ENCODE data around the gene TMEM200A. TPM values are rescaled to one million over a fixed set of nuclear protein-coding genes. Genes with fewer than 3 reads are reported as not detected.

The TMEM200A gene
- polyA plus RNA-seq, 1 of the 3 experiments (the other 2 are of a cell fraction), result 32.6 TPM

DNA sequence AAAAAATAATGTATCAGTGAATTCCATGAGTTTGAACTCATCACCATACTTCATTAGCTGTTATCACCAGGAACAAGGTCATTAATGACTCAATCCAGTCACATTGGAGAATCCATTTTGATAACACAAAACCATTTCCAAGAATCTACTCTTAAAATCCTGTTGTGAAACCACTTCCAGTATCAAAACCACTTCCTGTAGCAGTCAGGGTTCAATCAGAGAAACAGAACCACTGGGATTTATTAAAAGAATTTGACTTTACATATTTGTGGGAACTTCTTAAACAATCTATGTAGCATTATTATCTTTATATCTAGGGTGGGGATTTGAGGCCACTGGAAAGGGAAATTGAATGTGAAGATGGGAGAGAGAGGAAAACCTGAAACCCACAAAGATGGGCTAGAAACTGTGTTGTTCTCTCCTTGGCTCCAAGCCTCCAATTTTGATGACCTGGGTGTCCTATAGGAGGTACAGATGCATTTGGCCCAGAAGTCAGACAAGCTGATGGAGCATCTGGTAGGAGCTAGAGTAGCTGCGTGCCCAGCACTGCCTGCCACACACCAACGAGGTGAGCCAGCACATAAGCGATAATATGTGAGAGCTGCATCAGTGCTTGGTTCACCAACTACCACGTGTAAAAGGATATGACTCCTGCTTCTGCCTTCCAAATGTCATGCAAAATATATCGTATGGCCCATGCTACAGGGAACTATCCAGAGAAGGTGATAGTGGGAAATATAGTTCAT, 117.0 kb downstream of the TMEM200A start:
- WGBS (ENCODE audit: low lambda C conversion rate), result 57% methylated on average over 5 of the region's 5 CpGs
- no peak overlapping the region; the same call in 1 of the 2 replicates for H2AFZ ChIP-seq (ENCODE audit: low read depth)
- 0 out of 4 replicates have a peak, but pooled peaks cover 0 to 8% of the 10 kb centered on the region in 2 experiments for H3K4me1 ChIP-seq (ENCODE audit: control insufficient read depth in 1 of 2, insufficient read depth in 2 of 2, low read depth in 1 of 2, low read length in 1 of 2)
- no peaks in the 10 kb centered on the region for H3K27me3 ChIP-seq (ENCODE audit: insufficient read depth)
- no peaks in the 10 kb centered on the region for H3K79me2 ChIP-seq (ENCODE audit: insufficient read depth)
- H3K9me2 ChIP-seq, result no peaks in the 10 kb centered on the region
- H4K20me1 ChIP-seq (ENCODE audit: insufficient read depth), result no peaks in the 10 kb centered on the region
- no peak for DNase-seq
- no peaks in the 10 kb centered on the region for H3K36me3 ChIP-seq (replicated peaks in 1 of 2; ENCODE audit: control insufficient read depth in 1 of 2, insufficient read depth in 2 of 2, low read length in 1 of 2)
- no peak overlapping the region for H3K9ac ChIP-seq
- peaks cover 16% of the 10 kb centered on the region for H3F3A ChIP-seq (replicated peaks; ENCODE audit: insufficient read depth)
- H3K4me2 ChIP-seq, result no peak overlapping the region
- POLR2A ChIA-PET, result no interaction called here
- CTCF ChIA-PET, result no interaction called here
- peak overlapping the region in 1 of 2 experiments; percentile 27; a peak in 1 of 4 replicates for H3K27ac ChIP-seq (ENCODE audit: low read depth in 2 of 2, low read length in 1 of 2)
- no peaks in the 10 kb centered on the region for H3K9me3 ChIP-seq
- H3K4me3 ChIP-seq (ENCODE audit: low read depth in 2 of 2, low read length in 1 of 2), result no peak overlapping the region
- peak; percentile 39; the same call in 1 of the 2 replicates for TF ChIP-seq FOSL2 (IDR thresholded peaks at IDR 0.05; ENCODE audit: borderline replicate concordance, low read depth)
- peak; percentile 72; the same call in 1 of the 2 replicates for TF ChIP-seq TEAD4 (IDR thresholded peaks at IDR 0.05; ENCODE audit: borderline replicate concordance, insufficient read depth)
- TF ChIP-seq JUND (IDR thresholded peaks at IDR 0.05), result peak; percentile 23
- peak; percentile 77 for TF ChIP-seq RXRA (IDR thresholded peaks at IDR 0.05; ENCODE audit: borderline replicate concordance, low read depth)
- no peak for TF ChIP-seq NRF1 (IDR thresholded peaks at IDR 0.05; ENCODE audit: low read depth, low read length)
- TF ChIP-seq EZH2phosphoT487 (IDR thresholded peaks at IDR 0.05; ENCODE audit: borderline replicate concordance, low read depth), result no peak
- TF ChIP-seq ZBTB33 (IDR thresholded peaks at IDR 0.05; ENCODE audit: borderline replicate concordance, low read depth), result no peak
- no peak for TF ChIP-seq RFX5 (IDR thresholded peaks at IDR 0.05; ENCODE audit: low read length)
- 0 out of 2 replicates have a peak, but pooled peaks have one; percentile 30 for TF ChIP-seq GABPA (IDR thresholded peaks at IDR 0.05; ENCODE audit: low read depth)
- TF ChIP-seq ELF1 (IDR thresholded peaks at IDR 0.05), result no peak
- TF ChIP-seq GATA2 (CRISPR knock-in tag; IDR thresholded peaks at IDR 0.05), result no peak
- no peak for TF ChIP-seq CHD2 (IDR thresholded peaks at IDR 0.05; ENCODE audit: low read length, partially characterized antibody)
- peak; percentile 76 for TF ChIP-seq TCF12 (IDR thresholded peaks at IDR 0.05)
- no peak for TF ChIP-seq RCOR1 (IDR thresholded peaks at IDR 0.05; ENCODE audit: low read length)
- TF ChIP-seq RAD21 (IDR thresholded peaks at IDR 0.05; ENCODE audit: low read length), result no peak
- TF ChIP-seq, protein P1, sequence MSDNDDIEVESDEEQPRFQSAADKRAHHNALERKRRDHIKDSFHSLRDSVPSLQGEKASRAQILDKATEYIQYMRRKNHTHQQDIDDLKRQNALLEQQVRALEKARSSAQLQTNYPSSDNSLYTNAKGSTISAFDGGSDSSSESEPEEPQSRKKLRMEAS (IDR thresholded peaks at IDR 0.05; ENCODE audit: low read depth), result no peak
- TF ChIP-seq FOXJ3 (CRISPR knock-in tag; IDR thresholded peaks at IDR 0.05), result no peak
- TF ChIP-seq EP300 (IDR thresholded peaks at IDR 0.05; ENCODE audit: borderline replicate concordance in 1 of 2, low read depth in 1 of 2, low read length in 1 of 2), result peak in 1 of 2 experiments; percentile 74; a peak in 2 of 4 replicates
- TF ChIP-seq, protein P2, sequence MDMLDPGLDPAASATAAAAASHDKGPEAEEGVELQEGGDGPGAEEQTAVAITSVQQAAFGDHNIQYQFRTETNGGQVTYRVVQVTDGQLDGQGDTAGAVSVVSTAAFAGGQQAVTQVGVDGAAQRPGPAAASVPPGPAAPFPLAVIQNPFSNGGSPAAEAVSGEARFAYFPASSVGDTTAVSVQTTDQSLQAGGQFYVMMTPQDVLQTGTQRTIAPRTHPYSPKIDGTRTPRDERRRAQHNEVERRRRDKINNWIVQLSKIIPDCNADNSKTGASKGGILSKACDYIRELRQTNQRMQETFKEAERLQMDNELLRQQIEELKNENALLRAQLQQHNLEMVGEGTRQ (IDR thresholded peaks at IDR 0.05; ENCODE audit: borderline replicate concordance, low read depth, low read length), result no peak
- TF ChIP-seq, protein P3, sequence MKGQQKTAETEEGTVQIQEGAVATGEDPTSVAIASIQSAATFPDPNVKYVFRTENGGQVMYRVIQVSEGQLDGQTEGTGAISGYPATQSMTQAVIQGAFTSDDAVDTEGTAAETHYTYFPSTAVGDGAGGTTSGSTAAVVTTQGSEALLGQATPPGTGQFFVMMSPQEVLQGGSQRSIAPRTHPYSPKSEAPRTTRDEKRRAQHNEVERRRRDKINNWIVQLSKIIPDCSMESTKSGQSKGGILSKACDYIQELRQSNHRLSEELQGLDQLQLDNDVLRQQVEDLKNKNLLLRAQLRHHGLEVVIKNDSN (IDR thresholded peaks at IDR 0.05; ENCODE audit: borderline replicate concordance, low read depth), result no peak
- 0 out of 2 replicates have a peak, but pooled peaks have one; percentile 29 for TF ChIP-seq YY1 (IDR thresholded peaks at IDR 0.05; ENCODE audit: low read depth)
- TF ChIP-seq TAF1 (IDR thresholded peaks at IDR 0.05; ENCODE audit: borderline replicate concordance, low read depth, low read length), result no peak
- no peak for TF ChIP-seq SIN3A (IDR thresholded peaks at IDR 0.05; ENCODE audit: borderline replicate concordance, low read depth, low read length)
- TF ChIP-seq REST (IDR thresholded peaks at IDR 0.05; ENCODE audit: low read depth, low read length), result no peak
- no peak for TF ChIP-seq SMC3 (IDR thresholded peaks at IDR 0.05; ENCODE audit: low read depth, low read length)
- peak; percentile 15; the same call in 1 of the 2 replicates for TF ChIP-seq NFIC (IDR thresholded peaks at IDR 0.05; ENCODE audit: borderline replicate concordance)
- peak; percentile 66; the same call in 1 of the 2 replicates for TF ChIP-seq FOXM1 (IDR thresholded peaks at IDR 0.05; ENCODE audit: low read depth)
